Left ventricle myocardium inferior (tissue), 1 donor: ENCODE results near the gene ISM2. TPM values are rescaled to one million over a fixed set of nuclear protein-coding genes. Genes with fewer than 3 reads are reported as not detected.
"Not testable (repeated sequence)": the region's sequence is repeated elsewhere in the genome, so short reads cannot be mapped to it uniquely, and the experiment has no call there.

Experiments used
- DNase-seq: peaks from one replicate; pipeline ENCODE4 v3.0.0-alpha.2; 2020
- H3K27ac ChIP-seq: fragments of 200-600 bp; replicated peaks from 2 replicates; pipeline ENCODE4 v1.8.0; 2021
- H3K27me3 ChIP-seq: fragments of 200-600 bp; 2 replicates; pipeline ENCODE4 v1.8.0; 2021; ENCODE audit warnings: low read depth
- H3K36me3 ChIP-seq: fragments of 200-600 bp; 2 replicates; pipeline ENCODE4 v1.8.0; 2021
- H3K4me1 ChIP-seq: fragments of 200-600 bp; 2 replicates; pipeline ENCODE4 v1.8.0; 2021
- H3K4me3 ChIP-seq: fragments of 200-600 bp; 2 replicates; pipeline ENCODE4 v1.8.0; 2021; ENCODE audit warnings: mild to moderate bottlenecking, moderate library complexity
- H3K9me3 ChIP-seq: fragments of 200-600 bp; replicated peaks from 2 replicates; pipeline ENCODE4 v1.8.0; 2021
- intact Hi-C: fragments of 100-400 bp; cut with micrococcal nuclease; formaldehyde crosslinking; loops from one replicate; pipeline ENCODE4 v1.11.0; 2022
- total RNA-seq: library from RNA; stranded (reverse); fragmentation: NEBNext Ultra II Directional; extraction: Animal tissue kit (Norgen Biotek cat#: 25700); gene quantifications from one replicate; pipeline ENCODE4 v1.2.1, GENCODE V29; 2021
- TF ChIP-seq, protein P1 (sequence below): fragments of 200-600 bp; IDR thresholded peaks from 2 replicates; pipeline ENCODE4 v1.8.0; 2021; ENCODE audit warnings: antibody characterized with exemption, mild to moderate bottlenecking, borderline replicate concordance
- donor health status: DM: no; HTN: yes; CAD: no; lungs with severe emphysema.

The ISM2 gene
- total RNA-seq, 1 donor from 2014 or later, result not detected

DNA sequence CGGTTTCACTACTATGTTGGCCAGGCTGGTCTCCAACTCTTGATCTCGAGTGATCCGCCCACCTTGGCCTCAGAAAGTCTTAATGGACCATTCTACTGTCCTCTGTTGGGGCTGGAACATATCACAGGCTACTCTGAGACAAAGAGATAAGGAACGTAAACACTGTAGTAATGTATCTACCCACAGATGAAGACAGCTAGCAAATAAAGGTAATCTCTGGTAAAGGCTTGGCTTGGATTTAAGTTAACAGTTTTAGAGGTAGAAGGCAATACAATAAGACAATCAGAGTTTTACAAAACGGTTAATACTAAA, 44.6 kb upstream of the ISM2 start:
- no peak for DNase-seq
- peaks cover 16% of the 10 kb centered on the region for H3K4me1 ChIP-seq
- H3K36me3 ChIP-seq, result peaks cover 24% of the 10 kb centered on the region
- TF ChIP-seq, protein P1, sequence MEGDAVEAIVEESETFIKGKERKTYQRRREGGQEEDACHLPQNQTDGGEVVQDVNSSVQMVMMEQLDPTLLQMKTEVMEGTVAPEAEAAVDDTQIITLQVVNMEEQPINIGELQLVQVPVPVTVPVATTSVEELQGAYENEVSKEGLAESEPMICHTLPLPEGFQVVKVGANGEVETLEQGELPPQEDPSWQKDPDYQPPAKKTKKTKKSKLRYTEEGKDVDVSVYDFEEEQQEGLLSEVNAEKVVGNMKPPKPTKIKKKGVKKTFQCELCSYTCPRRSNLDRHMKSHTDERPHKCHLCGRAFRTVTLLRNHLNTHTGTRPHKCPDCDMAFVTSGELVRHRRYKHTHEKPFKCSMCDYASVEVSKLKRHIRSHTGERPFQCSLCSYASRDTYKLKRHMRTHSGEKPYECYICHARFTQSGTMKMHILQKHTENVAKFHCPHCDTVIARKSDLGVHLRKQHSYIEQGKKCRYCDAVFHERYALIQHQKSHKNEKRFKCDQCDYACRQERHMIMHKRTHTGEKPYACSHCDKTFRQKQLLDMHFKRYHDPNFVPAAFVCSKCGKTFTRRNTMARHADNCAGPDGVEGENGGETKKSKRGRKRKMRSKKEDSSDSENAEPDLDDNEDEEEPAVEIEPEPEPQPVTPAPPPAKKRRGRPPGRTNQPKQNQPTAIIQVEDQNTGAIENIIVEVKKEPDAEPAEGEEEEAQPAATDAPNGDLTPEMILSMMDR, result no peak
- intact Hi-C loops, result no loop called here
- H3K27me3 ChIP-seq, result no peaks in the 10 kb centered on the region
- H3K27ac ChIP-seq, result peak overlapping the region; percentile 62
- no peak overlapping the region for H3K4me3 ChIP-seq
- H3K9me3 ChIP-seq, result no peaks in the 10 kb centered on the region

DNA sequence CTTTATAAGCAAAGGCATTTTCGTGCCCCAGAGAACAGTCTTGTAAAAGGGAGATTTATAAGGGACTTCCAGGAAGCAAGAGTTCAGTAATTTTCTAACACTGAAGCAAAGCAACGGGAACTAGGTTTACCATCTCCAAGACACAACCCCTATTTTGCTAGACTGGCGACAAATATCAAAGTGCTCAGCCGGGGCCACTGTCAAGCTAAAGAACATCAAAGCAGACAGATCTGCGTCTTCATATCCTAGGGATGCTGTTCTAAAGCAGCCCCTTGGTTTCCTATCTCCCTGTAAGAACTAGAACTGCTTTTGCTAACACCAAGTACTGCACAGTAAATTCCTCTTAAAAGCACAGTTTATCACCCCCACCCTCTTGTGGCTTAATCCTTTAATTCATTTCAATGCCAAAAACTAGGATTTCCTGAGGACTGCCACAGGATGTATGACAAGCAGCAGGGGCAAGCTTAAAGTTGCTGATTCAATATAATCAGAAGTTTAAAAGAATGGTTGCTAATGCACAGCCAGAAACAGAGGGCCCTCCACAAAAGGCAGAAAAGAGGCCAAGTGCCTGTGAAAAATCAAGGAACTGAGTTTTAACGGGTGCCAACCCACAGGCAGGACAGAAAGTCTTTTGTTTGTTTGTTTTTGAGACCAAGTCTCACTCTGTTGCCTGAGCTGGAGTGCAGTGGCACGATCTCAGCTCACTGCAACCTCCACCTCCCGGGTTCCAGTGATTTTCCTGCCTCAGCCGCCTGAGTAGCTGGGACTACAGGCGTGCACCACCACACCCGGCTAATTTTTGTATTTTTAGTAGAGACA, 44.0 kb upstream of the ISM2 start:
- H3K9me3 ChIP-seq, result no peaks in the 10 kb centered on the region
- TF ChIP-seq, protein P1, result no peak
- H3K4me1 ChIP-seq, result peaks cover 16% of the 10 kb centered on the region
- no peaks in the 10 kb centered on the region for H3K27me3 ChIP-seq
- peak overlapping the region; percentile 62 for H3K27ac ChIP-seq
- peaks cover 19% of the 10 kb centered on the region for H3K36me3 ChIP-seq
- H3K4me3 ChIP-seq, result no peak overlapping the region
- intact Hi-C loops, result no loop called here
- DNase-seq, result no peak

DNA sequence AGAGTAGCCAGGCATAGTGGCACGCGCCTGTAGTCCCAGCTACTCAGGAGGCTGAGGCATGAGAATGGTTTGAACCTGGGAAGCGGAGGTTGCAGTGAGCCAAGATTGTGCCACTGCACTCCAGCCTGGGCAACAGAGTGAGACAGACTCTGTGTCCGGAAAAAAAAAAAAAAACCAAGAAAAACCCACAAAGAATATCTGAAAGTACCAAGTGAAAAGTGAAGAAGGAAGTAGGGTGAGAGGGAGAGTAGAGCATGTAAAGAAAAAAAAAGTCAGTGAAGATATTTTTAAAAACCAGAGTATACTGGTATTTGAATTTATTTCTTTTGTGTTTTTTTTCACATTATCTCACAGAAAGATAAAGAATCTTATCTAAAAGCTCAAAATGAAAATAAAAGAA, 43.3 kb upstream of the ISM2 start:
- Histone ChIP-seq H3K36me3 (peaks cover 12% of the 10 kb centered on the region), H3K4me1 (peaks cover 16% of the 10 kb centered on the region), H3K27me3 (no peaks in the 10 kb centered on the region), H3K4me3 (no peak overlapping the region), H3K27ac (peak overlapping the region; percentile 62), H3K9me3 (no peaks in the 10 kb centered on the region)
- intact Hi-C loops, result no loop called here
- DNase-seq, result no peak
- TF ChIP-seq, protein P1, result no peak

DNA sequence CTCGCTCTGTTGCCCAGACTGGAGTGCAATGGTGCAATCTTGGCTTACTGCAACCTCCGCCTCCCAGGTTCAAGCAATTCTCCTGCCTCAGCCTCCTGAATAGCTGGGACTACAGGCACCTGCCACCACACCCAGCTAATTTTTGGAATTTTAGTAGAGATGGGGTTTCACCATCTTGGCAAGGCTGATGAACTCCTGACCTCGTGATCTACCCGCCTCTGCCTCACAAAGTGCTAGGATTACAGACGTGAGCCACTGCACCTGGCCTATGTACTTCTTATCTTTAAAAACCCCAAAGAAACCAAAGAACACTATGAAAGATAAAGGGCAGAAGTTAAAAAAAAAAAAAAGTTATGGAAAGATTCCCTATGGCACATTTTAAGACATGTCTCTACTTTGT, 38.3 kb upstream of the ISM2 start:
- H3K27ac ChIP-seq, H3K4me1 ChIP-seq: not testable (repeated sequence)

GRCh38 chr14:77531071-77531470, 32.5 kb upstream of the ISM2 start:
- Histone ChIP-seq H3K9me3 (no peaks in the 10 kb centered on the region), H3K36me3 (peaks cover 11% of the 10 kb centered on the region), H3K27ac (no peak overlapping the region), H3K4me3 (no peak overlapping the region), H3K27me3 (no peaks in the 10 kb centered on the region), H3K4me1 (no peaks in the 10 kb centered on the region)
- intact Hi-C loops, result no loop called here
- TF ChIP-seq, protein P1, result no peak
- DNase-seq, result no peak

More for the DNA sequence above, 38.3 kb upstream of the ISM2 start:
- H3K36me3 ChIP-seq, result peaks cover 17% of the 10 kb centered on the region
- DNase-seq, H3K9me3 ChIP-seq, intact Hi-C loops, H3K27me3 ChIP-seq, H3K4me3 ChIP-seq: not testable (repeated sequence)

- H3K27me3 ChIP-seq, result no peaks in the 10 kb centered on the region
- H3K4me1 ChIP-seq, result no peaks in the 10 kb centered on the region
- no peaks in the 10 kb centered on the region for H3K9me3 ChIP-seq
- H3K36me3 ChIP-seq, result peaks cover 5% of the 10 kb centered on the region
- H3K4me3 ChIP-seq, result no peak overlapping the region
- TF ChIP-seq, protein P1, result no peak
- no peak overlapping the region for H3K27ac ChIP-seq
- intact Hi-C loops, result no loop called here
- no peak for DNase-seq
Observed at GRCh38 chr14:77529963-77530362, 31.3 kb upstream of the ISM2 start.
